Stimulated activated CD4-positive, alpha-beta T cell treated with anti-CD3 and anti-CD28 coated beads, Interleukin-1b, Interleukin-23, amount 100 ng/mL, for 48 hours (primary cell): ENCODE results near the gene NFATC2.

Experiments used
- DNase-seq: peaks from one replicate; pipeline ENCODE4 v3.0.0-alpha.2; 2020

NFATC2 gene

GRCh38 chr20:51447097-51447764 is 95.3 kb downstream of the NFATC2 start:
- no peak for DNase-seq

- DNase-seq: no peak
Measured at GRCh38 chr20:51446656-51447055, 95.9 kb downstream of the NFATC2 start.

GRCh38 chr20:51446230-51446629 is 96.3 kb downstream of the NFATC2 start:
- DNase-seq: no peak

GRCh38 chr20:51445591-51445990 is 96.9 kb downstream of the NFATC2 start:
- no peak for DNase-seq

- DNase-seq: no peak
Measured at GRCh38 chr20:51444922-51445438, 97.5 kb downstream of the NFATC2 start.

- no peak for DNase-seq
Measured at GRCh38 chr20:51444467-51444866, 98.1 kb downstream of the NFATC2 start.

- DNase-seq: no peak
Measured at GRCh38 chr20:51442602-51443001, 99.9 kb downstream of the NFATC2 start.

GRCh38 chr20:51440589-51440988 is 101.9 kb downstream of the NFATC2 start:
- no peak for DNase-seq

- no peak for DNase-seq
Measured at GRCh38 chr20:51439160-51439689, 103.3 kb downstream of the NFATC2 start.

- no peak for DNase-seq
Measured at GRCh38 chr20:51438136-51438535, 104.4 kb downstream of the NFATC2 start.

GRCh38 chr20:51437182-51437924 is 105.2 kb downstream of the NFATC2 start:
- DNase-seq: no peak

GRCh38 chr20:51434580-51435247 is 107.8 kb downstream of the NFATC2 start:
- DNase-seq: no peak

- no peak for DNase-seq
Measured at GRCh38 chr20:51434026-51434425, 108.5 kb downstream of the NFATC2 start.

GRCh38 chr20:51432875-51433274 is 109.6 kb downstream of the NFATC2 start:
- DNase-seq: no peak

- DNase-seq: no peak
Measured at GRCh38 chr20:51432251-51432784, 110.2 kb downstream of the NFATC2 start.

- DNase-seq: no peak
Measured at GRCh38 chr20:51431321-51431720, 111.2 kb downstream of the NFATC2 start.

GRCh38 chr20:51430198-51430950 is 112.1 kb downstream of the NFATC2 start:
- DNase-seq: no peak

GRCh38 chr20:51429696-51430095 is 112.8 kb downstream of the NFATC2 start:
- peak; percentile 15 for DNase-seq

GRCh38 chr20:51429144-51429482 is 113.4 kb downstream of the NFATC2 start:
- DNase-seq: no peak

- DNase-seq: no peak
Measured at GRCh38 chr20:51428401-51429143, 113.9 kb downstream of the NFATC2 start.

- no peak for DNase-seq
Measured at GRCh38 chr20:51427651-51428291, 114.7 kb downstream of the NFATC2 start.
